MM.1S (cell line): ENCODE results near the gene RBMS3.

Source experiments
- CTCF ChIP-seq: fragments of 300-600 bp; sonication (generic); IDR thresholded peaks from 2 replicates; pipeline ENCODE4 v1.5.1; 2016; ENCODE audit warnings: antibody characterized with exemption, low read length, mixed read lengths
- EZH2 ChIP-seq: fragments of 300-600 bp; sonication (generic); optimal IDR thresholded peaks from 2 replicates; pipeline ENCODE3; 2017; ENCODE audit warnings: low read depth, mild to moderate bottlenecking, antibody characterized with exemption, low read length, mixed read lengths

- no peak for TF ChIP-seq CTCF
- no peak for TF ChIP-seq EZH2
These were observed 477.8 kb downstream of the RBMS3 start for GRCh38 chr3:29758434-29759322.
